ENCODE data around the gene CEP135.
A peak's percentile ranks its signal among the peaks of the same experiment; 100 is the strongest.

Gene CEP135

DNA sequence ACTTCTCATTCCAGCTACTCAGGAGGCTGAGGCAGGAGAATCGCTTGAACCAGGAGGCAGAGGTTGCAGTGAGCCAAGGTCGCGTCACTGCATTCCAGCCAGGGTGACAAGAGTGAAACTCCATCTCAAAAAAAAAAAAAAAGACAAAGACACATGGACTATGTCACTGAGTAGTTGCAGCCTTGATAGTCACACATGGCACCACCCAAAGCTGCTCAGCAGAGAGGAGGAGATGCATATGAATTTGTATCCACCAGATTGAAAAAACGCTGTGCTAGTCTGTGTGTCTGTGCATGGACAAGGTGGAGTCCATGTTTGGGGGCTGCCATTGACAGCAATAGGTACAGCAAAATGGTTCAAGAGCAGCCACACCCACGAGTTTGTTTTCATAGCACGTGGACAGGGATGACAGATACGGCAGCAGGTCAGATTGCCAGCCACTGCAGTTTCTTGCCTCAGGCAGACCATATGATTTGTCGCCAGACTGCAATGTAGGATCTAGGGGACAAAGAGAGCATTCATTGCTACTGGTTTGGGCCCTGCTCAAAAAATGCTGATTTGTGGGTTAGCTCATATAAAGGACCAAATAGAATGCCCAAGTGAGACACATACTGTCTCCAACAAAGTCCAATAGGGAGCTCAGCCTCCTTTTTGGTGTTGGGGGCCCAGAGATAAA lies 89.9 kb downstream of the CEP135 start:
- no peak overlapping the region for H3K4me3 ChIP-seq (replicated peaks in 1 of 2; ENCODE audit: low read depth in 2 of 2, low read length in 2 of 2)
- DNase-seq (ENCODE audit: low read depth in 2 of 2), result no peak
- TF ChIP-seq, protein P1, sequence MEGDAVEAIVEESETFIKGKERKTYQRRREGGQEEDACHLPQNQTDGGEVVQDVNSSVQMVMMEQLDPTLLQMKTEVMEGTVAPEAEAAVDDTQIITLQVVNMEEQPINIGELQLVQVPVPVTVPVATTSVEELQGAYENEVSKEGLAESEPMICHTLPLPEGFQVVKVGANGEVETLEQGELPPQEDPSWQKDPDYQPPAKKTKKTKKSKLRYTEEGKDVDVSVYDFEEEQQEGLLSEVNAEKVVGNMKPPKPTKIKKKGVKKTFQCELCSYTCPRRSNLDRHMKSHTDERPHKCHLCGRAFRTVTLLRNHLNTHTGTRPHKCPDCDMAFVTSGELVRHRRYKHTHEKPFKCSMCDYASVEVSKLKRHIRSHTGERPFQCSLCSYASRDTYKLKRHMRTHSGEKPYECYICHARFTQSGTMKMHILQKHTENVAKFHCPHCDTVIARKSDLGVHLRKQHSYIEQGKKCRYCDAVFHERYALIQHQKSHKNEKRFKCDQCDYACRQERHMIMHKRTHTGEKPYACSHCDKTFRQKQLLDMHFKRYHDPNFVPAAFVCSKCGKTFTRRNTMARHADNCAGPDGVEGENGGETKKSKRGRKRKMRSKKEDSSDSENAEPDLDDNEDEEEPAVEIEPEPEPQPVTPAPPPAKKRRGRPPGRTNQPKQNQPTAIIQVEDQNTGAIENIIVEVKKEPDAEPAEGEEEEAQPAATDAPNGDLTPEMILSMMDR (IDR thresholded peaks at IDR 0.05; ENCODE audit: low read depth, low read length), result no peak

DNA sequence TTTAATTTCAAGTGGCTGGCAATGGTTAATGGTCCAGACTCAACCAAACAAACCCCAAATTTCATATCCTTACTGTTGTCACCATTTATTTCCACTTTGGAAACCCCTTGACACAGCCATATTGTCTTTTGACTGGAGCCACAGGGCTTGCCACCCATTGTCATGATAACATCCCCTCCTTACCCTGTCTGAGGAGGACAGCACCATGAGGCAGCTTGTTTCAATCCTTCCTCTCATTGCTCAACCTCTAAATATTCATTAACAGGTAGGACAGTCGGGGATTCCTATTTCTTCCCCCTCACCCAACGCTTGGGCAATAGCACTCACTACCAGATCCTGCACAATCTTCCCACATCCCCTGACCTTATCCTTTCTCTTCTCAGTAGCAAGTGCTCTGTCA lies 92.1 kb downstream of the CEP135 start:
- TF ChIP-seq, protein P1 (IDR thresholded peaks at IDR 0.05; ENCODE audit: low read depth, low read length), result no peak
- DNase-seq (ENCODE audit: low read depth in 2 of 2), result no peak
- no peak overlapping the region for H3K4me3 ChIP-seq (replicated peaks in 1 of 2; ENCODE audit: low read depth in 2 of 2, low read length in 2 of 2)

DNA sequence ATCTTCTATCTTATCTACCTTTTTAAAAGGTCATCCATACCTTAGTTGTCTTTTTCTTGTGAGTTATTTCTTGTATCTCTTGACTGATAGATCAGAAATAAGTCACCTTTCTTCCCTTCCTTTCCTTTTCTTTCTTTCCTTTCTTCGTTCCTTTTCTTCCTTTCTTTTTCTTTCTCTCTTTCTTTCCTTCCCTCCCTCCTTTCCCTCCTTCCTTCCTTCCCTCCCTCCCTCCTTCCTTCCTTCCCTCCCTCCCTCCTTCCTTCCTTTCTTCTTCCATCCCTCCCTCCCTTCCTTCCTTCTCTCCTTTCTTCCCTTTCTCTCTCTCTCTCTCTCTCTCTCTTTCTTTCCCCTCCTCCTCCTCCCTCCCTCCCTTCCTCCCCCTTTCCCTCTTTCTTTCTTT lies 93.5 kb downstream of the CEP135 start:
- H3K4me3 ChIP-seq (replicated peaks in 1 of 2; ENCODE audit: low read depth in 2 of 2, low read length in 2 of 2), result no peak overlapping the region
- TF ChIP-seq, protein P1 (IDR thresholded peaks at IDR 0.05; ENCODE audit: low read depth, low read length), result no peak
- DNase-seq (ENCODE audit: low read depth in 2 of 2), result no peak

DNA sequence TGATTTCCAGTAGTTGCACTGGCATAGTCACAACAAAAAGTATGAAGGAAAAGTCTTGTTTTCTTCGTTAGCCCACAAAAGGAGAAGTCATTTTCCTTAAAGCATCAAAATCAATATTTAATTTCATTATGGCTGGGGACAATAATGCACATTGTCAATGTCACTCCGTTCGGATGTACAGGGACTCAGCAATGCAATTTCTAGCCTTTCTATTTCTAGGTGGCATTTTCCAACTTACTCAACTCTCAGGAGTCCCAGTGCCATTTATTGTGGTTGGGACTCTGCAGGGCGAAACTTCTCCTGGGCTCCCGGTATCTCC lies 99.6 kb downstream of the CEP135 start:
- no peak for DNase-seq (ENCODE audit: low read depth in 2 of 2)
- TF ChIP-seq, protein P1 (IDR thresholded peaks at IDR 0.05; ENCODE audit: low read depth, low read length), result no peak
- H3K4me3 ChIP-seq (replicated peaks in 1 of 2; ENCODE audit: low read depth in 2 of 2, low read length in 2 of 2), result peak overlapping the region; percentile 64 to 72

DNA sequence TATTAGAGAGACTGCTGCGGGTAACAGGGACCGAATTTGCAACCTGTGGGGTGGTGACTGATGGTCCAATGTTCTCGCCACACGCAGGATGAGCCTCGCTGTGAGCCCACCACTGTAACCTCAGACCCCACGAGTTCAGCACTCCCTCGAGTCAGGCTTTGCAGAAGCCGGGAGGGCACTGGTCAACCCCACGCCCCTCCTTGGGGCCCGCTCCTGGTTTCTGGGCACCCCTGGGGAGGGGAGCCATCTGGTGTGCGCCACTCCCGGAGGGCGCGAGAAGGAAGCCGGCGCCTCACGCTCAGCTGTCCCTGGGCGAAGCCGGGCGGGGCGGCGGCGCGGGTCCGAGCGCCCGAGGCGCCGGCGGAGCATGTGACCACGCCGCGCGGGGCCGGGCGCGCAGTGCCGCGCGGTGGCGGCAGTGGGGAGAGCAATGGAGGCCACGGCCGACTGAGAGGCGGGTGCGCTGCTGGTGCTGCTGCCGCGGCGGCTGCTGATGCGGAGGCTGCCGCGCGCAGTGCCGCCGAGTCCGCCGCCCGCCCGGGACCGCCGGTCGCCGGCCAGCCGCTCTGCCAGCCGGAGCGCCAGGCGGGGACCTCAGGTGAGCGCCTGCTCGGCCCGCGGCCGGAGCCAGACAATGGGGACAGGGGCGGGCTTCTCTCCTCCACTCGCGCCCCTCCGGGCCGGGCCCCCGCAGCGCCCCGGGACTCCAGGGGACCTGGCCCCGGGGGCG lies 100.1 kb downstream of the CEP135 start:
- TF ChIP-seq, protein P1 (IDR thresholded peaks at IDR 0.05; ENCODE audit: low read depth, low read length), result peak; percentile 18
- H3K4me3 ChIP-seq (replicated peaks in 1 of 2; ENCODE audit: low read depth in 2 of 2, low read length in 2 of 2), result peak overlapping the region; percentile 64 to 86
- peak; percentile 46 to 75 for DNase-seq (ENCODE audit: low read depth in 2 of 2)

DNA sequence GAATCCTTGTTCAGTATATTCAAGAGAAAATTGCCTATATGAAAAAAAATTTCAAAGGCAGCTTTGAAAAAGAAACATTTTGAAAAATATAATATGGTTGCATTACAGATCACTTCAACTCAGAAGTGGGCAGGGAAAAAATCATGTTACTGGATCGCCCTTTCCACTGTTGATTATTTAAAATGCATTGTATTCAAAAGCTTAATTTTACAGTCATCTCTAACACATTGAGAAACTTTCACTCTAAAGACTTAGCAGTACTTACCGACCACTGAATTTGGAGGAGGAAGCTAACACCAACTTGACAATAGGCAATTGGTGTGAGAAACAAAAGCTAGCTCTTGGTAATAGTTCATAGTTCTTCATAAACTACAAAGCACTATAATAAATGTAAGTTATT lies 101.9 kb downstream of the CEP135 start:
- no peak overlapping the region for H3K4me3 ChIP-seq (replicated peaks in 1 of 2; ENCODE audit: low read depth in 2 of 2, low read length in 2 of 2)
- DNase-seq (ENCODE audit: low read depth in 2 of 2), result no peak
- TF ChIP-seq, protein P1 (IDR thresholded peaks at IDR 0.05; ENCODE audit: low read depth, low read length), result no peak

All from cardiac fibroblast (primary cell).